WTC11 (cell line): ENCODE results near the gene TNIP1.

Experiments
- CTCF ChIP-seq: fragments of 200-600 bp; IDR thresholded peaks from 2 replicates; pipeline ENCODE4 v1.8.0; 2022; ENCODE audit warnings: antibody characterized with exemption
- NFE2L1 ChIP-seq: sonication (generic); formaldehyde crosslinking; IDR thresholded peaks from 2 replicates; pipeline ENCODE4 v1.8.1; 2023; ENCODE audit warnings: missing genetic modification reagents
- ZNF121 ChIP-seq: sonication (generic); formaldehyde crosslinking; IDR thresholded peaks from 2 replicates; pipeline ENCODE4 v1.8.0; 2023; ENCODE audit warnings: missing genetic modification reagents
- ZNF232 ChIP-seq: sonication (generic); formaldehyde crosslinking; IDR thresholded peaks from 2 replicates; pipeline ENCODE4 v1.8.0; 2022; ENCODE audit warnings: mild to moderate bottlenecking, missing genetic modification reagents
- ZNF263 ChIP-seq: sonication (generic); formaldehyde crosslinking; IDR thresholded peaks from 2 replicates; pipeline ENCODE4 v1.8.1; 2022; ENCODE audit warnings: low read depth, mild to moderate bottlenecking, moderate library complexity, missing genetic modification reagents

- TF ChIP-seq ZNF263 (CRISPR knock-in tag) (no peak), NFE2L1 (CRISPR knock-in tag) (no peak), ZNF121 (CRISPR knock-in tag) (no peak), CTCF (no peak), ZNF232 (CRISPR knock-in tag) (no peak)
These were observed 46.1 kb downstream of the TNIP1 start for GRCh38 chr5:151034422-151035379.
